Ascending aorta (tissue), 2 donors: ENCODE results near the gene ZMYM1. TPM values are rescaled to one million over a fixed set of nuclear protein-coding genes. Genes with fewer than 3 reads are reported as not detected.

Experiments used
- DNase-seq, 2 donors: peaks; one replicate each; pipeline ENCODE4 v3.0.0-alpha.2; 2019; ENCODE audit warnings: low spot score in 2 of 2
- H3K27ac ChIP-seq, 2 donors: fragments of 200-600 bp; sonication (generic); one replicate each; pipeline ENCODE4 v1.5.1; 2016 to 2017; ENCODE audit warnings: mild to moderate bottlenecking in 1 of 2
- H3K27me3 ChIP-seq: fragments of 200-600 bp; sonication (generic); one replicate; pipeline ENCODE4 v1.5.1; 2017
- H3K36me3 ChIP-seq, 2 donors: fragments of 200-600 bp; sonication (generic); one replicate each; pipeline ENCODE4 v1.5.1; 2016
- H3K4me1 ChIP-seq, 2 donors: fragments of 200-600 bp; sonication (generic); one replicate each; pipeline ENCODE4 v1.5.1; 2016 to 2017; ENCODE audit warnings: mild to moderate bottlenecking in 1 of 2
- H3K4me3 ChIP-seq, 2 donors: fragments of 200-600 bp; sonication (generic); one replicate each; pipeline ENCODE4 v1.5.1; 2016 to 2017; ENCODE audit warnings: mild to moderate bottlenecking in 1 of 2
- H3K9me3 ChIP-seq, 2 donors: fragments of 200-600 bp; sonication (generic); one replicate each; pipeline ENCODE4 v1.5.1; 2016
- intact Hi-C: fragments of 100-400 bp; cut with DNase I; formaldehyde crosslinking; loops from one replicate; pipeline ENCODE4 v1.15.1; 2023
- total RNA-seq: library from RNA; depleted of rRNA; stranded (reverse); fragments of >200 nt; gene quantifications from one replicate; pipeline ENCODE4 v1.1.0, GENCODE V29; 2016
- TF ChIP-seq, protein P1 (sequence below), 3 experiments: fragments of 200-600 bp in 2 of 3; fragments of 450-650 bp in 1 of 3; sonication (generic) in 2 of 3; IDR thresholded peaks; one replicate each; pipeline ENCODE4 v1.5.1; 2016 to 2019; ENCODE audit warnings: antibody characterized with exemption in 3 of 3, mild to moderate bottlenecking in 1 of 3, moderate library complexity in 1 of 3

ZMYM1 gene
- total RNA-seq, 1 donor from 2014 or later, result 4.6 TPM

DNA sequence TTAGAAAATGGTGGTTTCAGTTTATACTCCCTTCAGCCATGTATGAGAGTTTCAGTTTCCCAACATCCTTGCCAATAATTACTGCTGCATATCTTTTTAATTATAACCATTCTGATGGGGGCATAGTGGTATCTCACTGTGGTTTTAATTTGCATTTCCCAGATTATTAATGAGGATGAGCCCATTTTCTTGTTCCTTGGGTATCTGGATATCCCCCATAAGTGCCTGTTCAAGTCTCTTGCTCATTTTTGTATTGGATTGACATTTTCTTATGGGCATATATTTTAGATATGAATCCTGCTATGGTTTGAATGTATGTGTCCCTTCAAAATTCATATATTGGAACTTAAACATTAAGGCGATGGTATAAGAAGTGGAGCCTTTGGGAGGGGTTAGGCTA is 45.8 kb upstream of the ZMYM1 start:
- Histone ChIP-seq H3K27ac (no peak overlapping the region), H3K9me3 (peaks cover 0 to 6% of the 10 kb centered on the region in 2 donors), H3K4me1 (peaks cover 0 to 16% of the 10 kb centered on the region in 2 donors), H3K4me3 (no peak overlapping the region), H3K27me3 (no peaks in the 10 kb centered on the region), H3K36me3 (no peaks in the 10 kb centered on the region)
- no peak for DNase-seq
- intact Hi-C loops, result loop anchor here (5.0 kb wide), 2 partner anchors 51 to 234 kb away; partner anchors contain the start of gene ZMYM4
- TF ChIP-seq, protein P1, sequence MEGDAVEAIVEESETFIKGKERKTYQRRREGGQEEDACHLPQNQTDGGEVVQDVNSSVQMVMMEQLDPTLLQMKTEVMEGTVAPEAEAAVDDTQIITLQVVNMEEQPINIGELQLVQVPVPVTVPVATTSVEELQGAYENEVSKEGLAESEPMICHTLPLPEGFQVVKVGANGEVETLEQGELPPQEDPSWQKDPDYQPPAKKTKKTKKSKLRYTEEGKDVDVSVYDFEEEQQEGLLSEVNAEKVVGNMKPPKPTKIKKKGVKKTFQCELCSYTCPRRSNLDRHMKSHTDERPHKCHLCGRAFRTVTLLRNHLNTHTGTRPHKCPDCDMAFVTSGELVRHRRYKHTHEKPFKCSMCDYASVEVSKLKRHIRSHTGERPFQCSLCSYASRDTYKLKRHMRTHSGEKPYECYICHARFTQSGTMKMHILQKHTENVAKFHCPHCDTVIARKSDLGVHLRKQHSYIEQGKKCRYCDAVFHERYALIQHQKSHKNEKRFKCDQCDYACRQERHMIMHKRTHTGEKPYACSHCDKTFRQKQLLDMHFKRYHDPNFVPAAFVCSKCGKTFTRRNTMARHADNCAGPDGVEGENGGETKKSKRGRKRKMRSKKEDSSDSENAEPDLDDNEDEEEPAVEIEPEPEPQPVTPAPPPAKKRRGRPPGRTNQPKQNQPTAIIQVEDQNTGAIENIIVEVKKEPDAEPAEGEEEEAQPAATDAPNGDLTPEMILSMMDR (IDR thresholded peaks at IDR 0.05), result no peak

DNA sequence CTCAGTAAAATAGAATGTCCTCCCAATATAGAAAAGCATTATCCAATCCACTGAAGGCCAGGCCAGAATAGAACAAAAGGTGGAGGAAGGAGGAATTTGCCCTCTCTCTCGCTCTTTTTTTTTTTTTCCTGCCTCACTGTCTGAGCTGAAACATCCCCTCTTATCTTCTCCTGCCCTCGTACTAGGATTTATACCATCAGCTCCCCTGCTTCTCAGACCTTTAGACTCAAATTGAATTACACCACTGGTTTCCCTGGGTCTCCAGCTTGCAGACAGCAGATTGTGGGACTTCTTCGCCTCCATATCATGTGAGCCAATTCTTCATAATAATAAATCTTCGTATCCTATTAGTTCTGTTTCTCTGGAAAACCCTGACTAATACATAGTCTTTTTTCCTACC is 42.6 kb upstream of the ZMYM1 start:
- no peak for DNase-seq
- Histone ChIP-seq H3K4me1 (no peaks in the 10 kb centered on the region), H3K36me3 (no peaks in the 10 kb centered on the region), H3K4me3 (no peak overlapping the region), H3K9me3 (peaks cover 0 to 6% of the 10 kb centered on the region in 2 donors), H3K27ac (no peak overlapping the region), H3K27me3 (no peaks in the 10 kb centered on the region)
- intact Hi-C loops, result no loop called here
- TF ChIP-seq, protein P1 (IDR thresholded peaks at IDR 0.05), result no peak

DNA sequence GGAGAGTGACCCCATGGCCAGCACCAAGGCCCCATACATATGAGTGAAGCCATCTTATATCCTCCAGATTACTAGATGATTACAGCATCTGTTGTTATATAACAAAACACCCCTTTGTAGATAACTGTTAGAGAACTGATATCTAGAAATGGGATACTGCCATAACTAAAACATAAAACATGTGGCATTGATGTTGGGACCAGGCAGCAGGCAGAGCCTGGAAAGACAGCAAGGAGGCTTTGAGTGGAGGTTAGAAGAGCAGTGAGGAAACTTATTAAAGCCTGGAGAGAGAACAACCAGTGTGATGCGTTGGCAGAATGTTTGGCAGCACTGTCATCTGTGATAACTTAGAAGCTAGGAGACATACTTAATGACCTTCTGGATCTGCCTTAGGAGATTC is 42.0 kb upstream of the ZMYM1 start:
- Histone ChIP-seq H3K4me1 (no peaks in the 10 kb centered on the region), H3K27me3 (no peaks in the 10 kb centered on the region), H3K4me3 (no peak overlapping the region), H3K9me3 (peaks cover 0 to 6% of the 10 kb centered on the region in 2 donors), H3K36me3 (no peaks in the 10 kb centered on the region), H3K27ac (no peak overlapping the region)
- TF ChIP-seq, protein P1 (IDR thresholded peaks at IDR 0.05), result no peak
- intact Hi-C loops, result no loop called here
- no peak for DNase-seq

DNA sequence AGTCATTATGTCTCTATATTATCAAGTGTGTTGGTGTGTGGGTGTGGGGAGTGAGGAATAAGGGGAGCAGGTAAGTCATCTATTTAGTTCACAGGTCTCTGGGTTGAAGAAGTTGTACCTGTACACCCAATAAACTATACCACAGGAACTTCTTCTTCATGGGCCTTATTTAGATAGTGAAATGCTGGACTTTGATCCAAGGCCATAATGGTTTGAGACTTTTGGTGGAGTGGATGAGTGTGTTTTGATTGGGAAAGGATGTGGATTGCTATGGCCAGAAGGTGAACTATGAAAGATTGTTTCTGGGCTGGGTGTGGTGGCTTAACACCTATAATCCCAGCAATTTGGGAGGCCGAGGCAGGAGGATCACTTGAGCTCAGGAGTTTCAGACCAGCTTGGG is 40.5 kb upstream of the ZMYM1 start:
- TF ChIP-seq, protein P1 (IDR thresholded peaks at IDR 0.05), result no peak
- Histone ChIP-seq H3K4me1 (no peaks in the 10 kb centered on the region), H3K36me3 (no peaks in the 10 kb centered on the region), H3K9me3 (no peaks in the 10 kb centered on the region), H3K27ac (no peak overlapping the region), H3K27me3 (no peaks in the 10 kb centered on the region), H3K4me3 (no peak overlapping the region)
- intact Hi-C loops, result no loop called here
- no peak for DNase-seq

DNA sequence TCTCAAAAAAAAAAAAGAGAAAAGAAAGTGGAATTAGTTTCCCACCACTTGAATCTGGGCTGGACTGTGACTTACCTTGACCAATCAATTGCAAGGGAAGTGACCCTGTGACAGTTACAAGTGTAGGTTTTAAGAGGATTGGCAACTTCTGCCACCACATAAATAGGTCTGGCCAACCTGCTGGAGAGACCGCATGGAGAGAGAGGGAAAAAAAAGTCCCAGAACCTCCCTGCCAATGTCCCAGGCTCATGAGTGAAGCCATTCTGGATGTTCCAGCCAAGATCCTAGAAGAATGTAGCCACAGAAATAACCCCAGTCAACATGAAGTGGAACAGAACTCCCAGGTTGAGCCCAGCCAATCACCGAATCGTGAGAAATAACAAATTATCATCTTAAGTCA is 35.7 kb upstream of the ZMYM1 start:
- H3K27me3 ChIP-seq, result no peaks in the 10 kb centered on the region
- H3K4me3 ChIP-seq, result no peak overlapping the region
- TF ChIP-seq, protein P1 (IDR thresholded peaks at IDR 0.05), result no peak
- no peak overlapping the region for H3K27ac ChIP-seq
- no peaks in the 10 kb centered on the region for H3K4me1 ChIP-seq
- intact Hi-C loops, result no loop called here
- no peaks in the 10 kb centered on the region for H3K9me3 ChIP-seq
- no peaks in the 10 kb centered on the region for H3K36me3 ChIP-seq
- no peak for DNase-seq

DNA sequence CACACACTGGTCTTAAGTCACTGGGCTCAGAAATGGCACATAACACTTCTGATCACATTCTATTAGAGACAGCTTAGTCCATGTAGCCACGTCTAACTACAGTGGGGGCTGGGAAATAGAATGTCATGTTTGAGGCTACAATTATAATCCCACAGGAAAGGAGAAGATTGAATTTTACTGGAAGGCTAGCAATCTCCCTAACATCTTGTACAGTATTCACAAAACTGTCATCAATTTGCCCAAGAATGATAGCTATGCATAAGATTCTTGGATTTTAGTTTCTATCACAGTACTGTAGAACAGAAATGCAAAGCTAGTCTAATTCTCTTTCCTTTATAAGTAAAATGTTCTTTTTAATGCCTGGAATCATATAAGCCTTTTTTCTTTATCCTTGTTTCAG is 34.8 kb upstream of the ZMYM1 start:
- H3K27ac ChIP-seq, result no peak overlapping the region
- H3K27me3 ChIP-seq, result no peaks in the 10 kb centered on the region
- DNase-seq, result no peak
- no peaks in the 10 kb centered on the region for H3K36me3 ChIP-seq
- H3K9me3 ChIP-seq, result no peaks in the 10 kb centered on the region
- H3K4me1 ChIP-seq, result no peaks in the 10 kb centered on the region
- no peak overlapping the region for H3K4me3 ChIP-seq
- intact Hi-C loops, result no loop called here
- TF ChIP-seq, protein P1 (IDR thresholded peaks at IDR 0.05), result no peak
